ENCODE measurements around the gene PYGB.

PYGB gene

GRCh38 chr20:25296094-25297093, 48.5 kb downstream of the PYGB start:
- DNase-seq (ENCODE audit: low read depth): peak; percentile 57
- H3K4me3 ChIP-seq (ENCODE audit: control insufficient read depth, low read depth, low read length): no peak overlapping the region
- TF ChIP-seq, protein P1, sequence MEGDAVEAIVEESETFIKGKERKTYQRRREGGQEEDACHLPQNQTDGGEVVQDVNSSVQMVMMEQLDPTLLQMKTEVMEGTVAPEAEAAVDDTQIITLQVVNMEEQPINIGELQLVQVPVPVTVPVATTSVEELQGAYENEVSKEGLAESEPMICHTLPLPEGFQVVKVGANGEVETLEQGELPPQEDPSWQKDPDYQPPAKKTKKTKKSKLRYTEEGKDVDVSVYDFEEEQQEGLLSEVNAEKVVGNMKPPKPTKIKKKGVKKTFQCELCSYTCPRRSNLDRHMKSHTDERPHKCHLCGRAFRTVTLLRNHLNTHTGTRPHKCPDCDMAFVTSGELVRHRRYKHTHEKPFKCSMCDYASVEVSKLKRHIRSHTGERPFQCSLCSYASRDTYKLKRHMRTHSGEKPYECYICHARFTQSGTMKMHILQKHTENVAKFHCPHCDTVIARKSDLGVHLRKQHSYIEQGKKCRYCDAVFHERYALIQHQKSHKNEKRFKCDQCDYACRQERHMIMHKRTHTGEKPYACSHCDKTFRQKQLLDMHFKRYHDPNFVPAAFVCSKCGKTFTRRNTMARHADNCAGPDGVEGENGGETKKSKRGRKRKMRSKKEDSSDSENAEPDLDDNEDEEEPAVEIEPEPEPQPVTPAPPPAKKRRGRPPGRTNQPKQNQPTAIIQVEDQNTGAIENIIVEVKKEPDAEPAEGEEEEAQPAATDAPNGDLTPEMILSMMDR (conservative IDR thresholded peaks at IDR 0.05; ENCODE audit: control insufficient read depth, insufficient read depth, low read depth, low read length): peak; percentile 36

DNA sequence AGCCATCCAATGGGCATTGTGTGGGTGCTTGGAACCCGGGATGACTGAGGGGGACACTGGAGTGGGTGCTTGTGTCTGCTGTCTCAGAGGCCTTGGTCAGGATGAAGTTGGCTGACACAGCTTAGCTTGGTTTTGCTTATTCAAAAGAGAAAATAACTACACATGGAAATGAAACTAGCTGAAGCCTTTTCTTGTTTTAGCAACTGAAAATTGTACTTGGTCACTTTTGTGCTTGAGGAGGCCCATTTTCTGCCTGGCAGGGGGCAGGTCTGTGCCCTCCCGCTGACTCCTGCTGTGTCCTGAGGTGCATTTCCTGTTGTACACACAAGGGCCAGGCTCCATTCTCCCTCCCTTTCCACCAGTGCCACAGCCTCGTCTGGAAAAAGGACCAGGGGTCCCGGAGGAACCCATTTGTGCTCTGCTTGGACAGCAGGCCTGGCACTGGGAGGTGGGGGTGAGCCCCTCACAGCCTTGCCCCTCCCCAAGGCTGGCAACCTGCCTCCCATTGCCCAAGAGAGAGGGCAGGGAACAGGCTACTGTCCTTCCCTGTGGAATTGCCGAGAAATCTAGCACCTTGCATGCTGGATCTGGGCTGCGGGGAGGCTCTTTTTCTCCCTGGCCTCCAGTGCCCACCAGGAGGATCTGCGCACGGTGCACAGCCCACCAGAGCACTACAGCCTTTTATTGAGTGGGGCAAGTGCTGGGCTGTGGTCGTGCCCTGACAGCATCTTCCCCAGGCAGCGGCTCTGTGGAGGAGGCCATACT, 49.4 kb downstream of the PYGB start:
- no peak overlapping the region for H3K4me3 ChIP-seq (ENCODE audit: control insufficient read depth, low read depth, low read length)
- TF ChIP-seq, protein P1 (conservative IDR thresholded peaks at IDR 0.05; ENCODE audit: control insufficient read depth, insufficient read depth, low read depth, low read length): no peak
- DNase-seq (ENCODE audit: low read depth): no peak

- peak; percentile 33 for DNase-seq (ENCODE audit: low read depth)
Observed at GRCh38 chr20:25299806-25300205, 51.9 kb downstream of the PYGB start.

GRCh38 chr20:25300496-25301170, 52.7 kb downstream of the PYGB start:
- peak; percentile 65 for DNase-seq (ENCODE audit: low read depth)
- no peak overlapping the region for H3K4me3 ChIP-seq (ENCODE audit: control insufficient read depth, low read depth, low read length)
- TF ChIP-seq, protein P1 (conservative IDR thresholded peaks at IDR 0.05; ENCODE audit: control insufficient read depth, insufficient read depth, low read depth, low read length): peak; percentile 26

More at GRCh38 chr20:25299806-25300205, 51.9 kb downstream of the PYGB start:
- TF ChIP-seq, protein P1 (conservative IDR thresholded peaks at IDR 0.05; ENCODE audit: control insufficient read depth, insufficient read depth, low read depth, low read length): no peak
- no peak overlapping the region for H3K4me3 ChIP-seq (ENCODE audit: control insufficient read depth, low read depth, low read length)

DNA sequence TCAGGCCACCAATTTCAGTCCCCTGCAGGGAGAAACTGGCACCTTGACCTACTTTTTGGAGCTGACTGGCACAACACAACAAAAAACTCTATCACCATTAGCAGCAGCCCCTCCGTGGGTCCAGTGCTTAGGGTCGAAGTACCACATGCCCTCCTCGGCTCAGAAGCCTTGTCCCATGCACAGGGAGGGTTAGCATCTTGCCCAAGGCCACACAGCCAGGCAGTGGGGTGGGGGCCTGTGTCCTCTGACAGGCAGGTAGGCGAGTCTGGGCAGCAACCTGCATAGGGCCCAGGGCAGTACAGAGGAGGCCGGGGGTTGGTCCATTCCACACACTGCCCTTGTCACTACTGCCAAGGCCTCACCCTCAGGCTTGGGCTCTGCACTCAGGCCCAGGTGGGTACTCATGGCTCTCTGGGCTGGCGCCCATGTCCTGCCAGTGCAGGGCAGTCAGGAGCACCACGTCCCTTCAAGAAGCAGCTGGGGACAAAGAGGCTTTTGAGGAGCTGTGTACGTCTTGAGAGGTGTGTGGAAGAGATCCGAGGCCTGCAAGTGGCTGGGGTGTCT, 53.6 kb downstream of the PYGB start:
- no peak for DNase-seq (ENCODE audit: low read depth)
- H3K4me3 ChIP-seq (ENCODE audit: control insufficient read depth, low read depth, low read length): no peak overlapping the region
- TF ChIP-seq, protein P1 (conservative IDR thresholded peaks at IDR 0.05; ENCODE audit: control insufficient read depth, insufficient read depth, low read depth, low read length): no peak

DNA sequence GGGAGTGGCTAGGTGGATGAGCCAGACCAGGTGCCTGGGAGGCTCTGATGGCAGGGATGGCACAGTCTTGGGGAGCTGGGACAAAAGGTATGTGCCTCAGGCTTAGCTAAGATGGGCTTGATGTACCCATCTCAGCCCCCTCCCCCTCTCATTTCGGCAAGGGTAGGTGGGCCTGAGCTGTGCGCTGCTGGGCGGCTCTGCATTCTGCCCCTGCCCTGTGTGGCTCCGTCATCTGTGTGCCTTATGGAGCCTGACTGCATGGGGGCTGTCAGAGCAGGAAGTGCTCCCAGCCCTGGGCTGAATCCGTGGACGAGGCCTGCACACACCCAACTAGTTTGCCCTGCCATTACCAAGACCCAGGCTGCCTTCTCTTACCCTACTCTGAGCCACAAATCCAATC, 54.7 kb downstream of the PYGB start:
- no peak overlapping the region for H3K4me3 ChIP-seq (ENCODE audit: control insufficient read depth, low read depth, low read length)
- DNase-seq (ENCODE audit: low read depth): no peak
- TF ChIP-seq, protein P1 (conservative IDR thresholded peaks at IDR 0.05; ENCODE audit: control insufficient read depth, insufficient read depth, low read depth, low read length): no peak

Data from fibroblast of mammary gland (primary cell).